ENCODE results near the gene PID1.

Gene PID1

DNA sequence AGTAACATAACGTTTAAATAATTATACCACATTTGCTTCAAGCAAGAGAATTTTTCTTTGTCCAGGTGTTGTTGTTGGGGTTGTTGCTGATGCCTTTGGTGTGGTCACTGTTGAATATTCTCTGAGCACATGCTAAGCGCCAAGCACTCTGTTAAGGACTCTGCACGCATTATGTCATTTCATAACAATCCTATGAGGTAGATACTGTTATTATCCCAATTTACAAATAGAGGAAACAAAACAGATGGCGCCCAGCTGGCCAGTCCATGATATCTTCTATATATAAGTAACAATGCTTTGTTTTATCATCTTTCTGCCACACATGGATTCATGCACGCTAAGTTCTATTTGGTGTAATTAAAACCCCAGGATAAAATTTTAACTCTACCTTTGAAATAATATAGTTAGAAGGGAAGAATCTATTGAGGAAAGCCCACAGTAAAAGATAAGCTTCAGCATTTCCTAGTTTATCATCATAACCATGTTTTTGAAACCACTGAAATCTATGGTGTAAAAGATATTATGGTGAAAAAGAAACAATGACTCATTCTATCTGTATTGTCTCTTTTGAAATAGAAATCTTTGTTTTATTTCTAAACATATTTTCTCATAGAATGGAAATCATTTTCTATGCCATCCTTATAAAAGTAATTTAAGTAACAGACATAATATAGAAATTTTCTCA, 199.7 kb downstream of the PID1 start:
- no peak for DNase-seq (ENCODE audit: low spot score)

DNA sequence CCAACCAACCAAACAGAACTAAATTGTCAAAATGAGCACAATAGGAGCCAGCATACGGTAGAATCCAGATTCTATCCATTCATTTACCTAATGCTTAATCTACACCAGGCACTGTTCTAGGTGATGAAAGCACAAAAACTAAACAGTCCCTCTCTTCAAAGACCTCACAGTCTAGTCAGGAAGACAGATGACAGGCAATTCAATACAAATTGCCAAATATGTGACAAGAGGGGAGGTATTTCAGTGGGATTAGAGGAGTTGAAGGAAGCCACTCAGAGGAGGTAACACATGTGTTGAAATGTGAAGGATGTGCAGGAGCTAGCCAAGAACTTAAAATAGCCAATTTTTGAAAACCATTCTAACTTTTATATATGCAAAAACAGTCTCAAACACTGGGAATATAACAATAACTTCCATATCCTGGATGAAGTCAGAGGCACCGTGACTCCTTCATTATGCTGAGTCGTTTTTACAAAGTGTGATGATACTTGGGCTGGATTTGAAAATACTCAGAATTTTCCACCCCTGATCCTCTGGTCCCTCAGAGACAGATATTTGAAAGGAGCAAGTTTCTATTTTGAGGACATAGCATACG, 204.9 kb downstream of the PID1 start:
- no peak for DNase-seq (ENCODE audit: low spot score)

DNA sequence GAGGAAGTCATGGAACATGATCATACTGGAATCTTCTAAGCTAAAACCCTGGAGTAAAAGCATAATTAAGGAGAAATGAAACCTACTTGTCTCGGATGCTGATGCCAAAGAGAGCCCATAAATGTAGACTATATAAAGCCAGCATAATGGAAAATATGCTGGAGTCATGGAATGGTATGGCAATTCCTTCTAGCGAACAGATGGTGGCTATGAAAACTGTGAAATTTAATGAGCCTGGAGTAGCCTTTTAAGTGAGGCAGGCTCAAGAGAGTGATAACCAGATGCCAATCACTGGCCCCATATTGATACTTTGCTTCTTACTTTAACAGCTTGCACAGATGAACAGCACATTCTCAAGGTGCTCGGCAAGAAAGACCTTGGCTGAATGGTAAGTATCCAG, 206.3 kb downstream of the PID1 start:
- no peak for DNase-seq (ENCODE audit: low spot score)

DNA sequence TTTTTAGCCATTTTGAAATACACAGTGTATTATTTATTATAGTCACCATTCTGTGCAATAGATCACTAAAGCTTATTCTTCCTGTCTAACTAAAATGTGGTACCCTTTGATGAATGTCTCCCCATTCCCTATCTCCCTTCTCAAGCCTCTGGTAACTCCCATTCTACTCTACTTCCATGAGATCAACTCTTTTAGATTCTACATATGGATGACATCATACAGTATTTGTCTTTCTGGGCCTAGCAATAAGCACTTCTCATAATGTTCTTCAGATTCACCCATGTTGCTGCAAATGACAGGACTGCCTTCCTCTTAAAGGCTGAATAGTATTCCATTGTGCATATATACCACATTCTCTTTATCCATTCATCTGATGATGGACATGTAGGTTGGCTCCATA, 210.9 kb downstream of the PID1 start:
- no peak for DNase-seq (ENCODE audit: low spot score)

DNA sequence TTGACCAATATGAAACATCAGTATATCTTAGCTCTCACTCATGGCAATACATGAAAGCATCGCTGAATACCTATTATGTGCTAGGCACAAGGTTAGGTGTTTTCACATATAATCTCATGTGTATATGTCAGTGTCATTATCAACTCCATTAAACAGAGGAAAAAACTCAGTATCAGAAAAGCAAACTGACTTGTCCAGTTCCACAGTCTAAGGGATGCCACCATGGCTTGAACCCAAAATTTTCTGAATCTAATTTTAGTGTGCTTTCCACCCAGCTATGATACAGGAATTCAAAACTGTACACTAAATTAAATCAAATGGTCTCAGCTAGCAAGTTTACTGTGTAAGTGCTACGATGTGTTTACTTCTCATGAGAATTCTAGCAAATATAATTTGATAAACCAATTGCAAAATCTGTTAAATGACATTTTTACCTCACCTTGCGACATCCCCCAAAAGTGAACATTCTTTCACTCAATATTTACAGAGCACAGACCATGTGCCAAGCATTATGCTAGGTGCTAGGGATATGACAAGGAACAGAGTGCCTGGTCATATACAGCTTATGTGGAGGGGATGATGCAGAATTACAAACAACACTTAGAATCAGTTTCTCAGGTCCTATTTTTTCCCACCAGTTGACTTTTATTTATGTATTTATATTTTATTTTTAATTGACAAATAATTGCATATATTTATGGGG, 211.6 kb downstream of the PID1 start:
- DNase-seq (ENCODE audit: low spot score) = no peak

DNA sequence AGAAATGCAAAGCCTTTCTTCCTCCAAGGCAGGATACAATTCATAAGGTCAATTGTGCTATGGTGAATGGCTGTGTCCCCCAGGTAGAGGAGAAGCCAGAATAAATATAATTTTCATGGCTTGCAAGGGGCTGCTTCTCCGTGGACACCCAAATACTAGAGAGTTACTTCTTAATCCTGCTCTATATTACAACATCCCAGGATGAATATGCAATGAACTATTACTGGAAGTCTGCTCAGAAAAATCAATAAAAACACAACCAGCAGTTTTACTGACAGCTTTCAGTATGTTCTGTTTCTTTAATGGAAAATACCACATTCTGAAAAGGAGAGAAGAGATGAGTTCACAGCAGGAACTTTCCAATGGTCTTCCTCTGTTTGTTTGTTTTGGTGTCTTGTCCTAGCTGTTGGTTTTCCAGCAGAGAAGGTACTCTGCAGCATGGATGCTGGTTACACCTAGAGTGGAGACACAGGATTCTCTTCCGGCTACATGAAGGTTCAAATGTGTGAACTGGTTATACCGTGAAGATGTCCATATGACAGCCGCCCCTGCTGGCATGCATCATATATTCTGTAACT, 213.0 kb downstream of the PID1 start:
- DNase-seq (ENCODE audit: low spot score) = no peak

DNA sequence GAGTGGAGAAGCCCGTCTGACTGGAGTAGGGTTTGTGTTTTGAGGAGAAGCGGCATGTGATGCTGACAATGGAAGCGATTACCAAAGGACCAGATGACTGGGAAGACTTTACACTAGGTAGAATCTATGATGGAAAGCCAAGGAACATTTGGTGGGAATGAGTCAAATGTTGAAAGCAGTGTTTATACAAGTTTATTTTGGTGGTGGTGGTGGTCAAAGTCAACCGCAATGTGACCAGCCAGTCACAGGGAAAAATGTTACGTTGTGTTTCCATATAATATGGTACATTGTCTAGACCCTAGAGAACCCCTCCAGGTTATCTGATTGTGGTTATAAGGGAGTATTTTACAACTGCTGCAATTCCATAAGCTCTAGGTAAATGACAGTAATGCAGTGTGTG, 216.8 kb downstream of the PID1 start:
- DNase-seq (ENCODE audit: low spot score) = no peak

DNA sequence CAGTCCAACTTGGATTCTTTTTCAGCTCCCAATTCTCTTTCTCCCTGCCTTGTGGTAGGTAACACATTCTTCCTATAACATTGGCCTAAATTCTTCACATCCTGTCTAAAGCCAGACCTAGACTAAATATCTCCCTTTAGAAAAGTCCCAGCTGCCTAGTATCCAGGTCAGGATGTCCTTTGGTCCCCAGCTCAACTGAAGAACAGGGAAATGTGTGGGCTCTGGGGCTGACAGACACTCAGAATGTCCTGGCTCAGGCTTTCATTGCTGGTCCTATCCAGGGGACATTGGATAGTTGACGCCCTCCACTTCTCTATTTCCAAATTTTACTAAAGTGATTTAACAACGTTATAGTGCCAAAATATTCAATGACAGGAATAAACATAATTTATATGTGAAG, 219.3 kb downstream of the PID1 start:
- no peak for DNase-seq (ENCODE audit: low spot score)

DNA sequence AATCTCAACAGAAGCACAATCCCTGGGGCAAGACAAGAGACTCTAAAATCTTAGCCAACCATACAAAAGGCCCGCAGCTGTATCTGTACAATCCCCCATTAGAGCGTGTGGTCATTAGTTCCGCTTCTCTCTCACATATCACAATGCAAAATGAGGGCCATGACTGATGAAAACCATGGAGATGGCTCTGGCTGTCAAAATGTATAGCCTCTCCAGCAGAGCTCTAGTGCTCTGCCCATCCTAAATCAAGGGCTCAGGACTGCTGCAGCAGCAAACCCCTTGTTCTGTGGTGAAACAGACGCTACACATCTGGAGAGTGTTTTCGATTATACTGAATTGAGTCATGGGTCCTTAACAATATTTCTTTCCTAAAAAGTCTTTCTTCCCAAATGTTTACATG, 221.0 kb downstream of the PID1 start:
- DNase-seq (ENCODE audit: low spot score) = no peak

DNA sequence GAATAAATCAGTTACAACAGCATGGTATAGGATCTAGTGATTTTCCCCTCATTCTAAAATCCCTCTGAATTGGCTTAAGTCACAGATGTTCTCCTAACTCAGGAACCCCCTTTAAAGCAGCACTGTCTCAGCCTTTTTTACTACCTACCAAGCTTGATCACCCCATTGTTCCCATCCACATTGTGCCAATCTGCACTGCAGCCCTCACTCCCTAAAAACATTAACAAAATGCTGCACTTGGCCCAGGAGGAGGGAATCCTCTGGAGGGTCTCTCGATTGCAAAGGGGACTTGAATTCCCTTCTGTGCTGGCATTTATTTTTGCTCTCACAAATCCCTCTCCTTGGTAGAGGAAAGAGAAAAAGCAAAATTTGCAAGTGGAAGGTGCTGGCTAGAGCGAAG, 223.0 kb downstream of the PID1 start:
- no peak for DNase-seq (ENCODE audit: low spot score)

DNA sequence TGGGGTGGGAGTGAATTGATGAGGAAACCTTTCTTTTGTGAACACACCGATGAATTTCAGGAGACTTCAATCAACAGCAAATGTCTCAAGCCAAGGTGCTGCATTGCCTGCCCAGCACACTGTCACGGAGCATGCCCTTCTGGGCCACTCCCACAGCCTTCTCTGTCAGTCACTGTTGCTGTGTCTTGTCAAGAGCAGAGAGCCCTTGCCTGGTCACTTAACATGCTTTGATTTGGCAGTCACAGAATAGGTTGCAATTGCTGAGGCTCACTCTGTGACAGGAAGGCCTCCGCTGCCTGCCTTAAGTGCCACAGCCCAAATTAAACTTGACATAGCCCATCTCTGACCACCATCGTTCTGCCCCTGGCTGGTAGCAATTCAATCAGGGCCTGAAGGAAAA, 225.4 kb downstream of the PID1 start:
- DNase-seq (ENCODE audit: low spot score) = no peak

DNA sequence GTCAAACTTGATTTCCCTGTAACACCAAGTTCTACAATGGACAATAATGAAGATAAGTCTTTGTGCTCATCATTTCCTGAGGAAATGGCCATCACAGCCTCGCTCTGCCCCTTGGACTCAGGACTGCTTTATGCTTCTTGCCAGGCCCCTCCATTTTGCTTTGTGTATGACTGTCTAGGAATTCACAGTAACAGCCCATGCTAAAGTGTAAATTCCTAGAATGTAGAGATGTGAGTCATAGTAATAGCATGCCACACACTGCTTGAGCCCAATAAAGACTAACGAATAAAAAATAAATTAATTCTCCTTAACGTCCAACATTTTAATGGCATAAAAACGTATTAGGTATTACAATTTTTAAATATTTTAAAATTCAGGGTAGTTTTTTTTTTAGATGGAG, 226.5 kb downstream of the PID1 start:
- no peak for DNase-seq (ENCODE audit: low spot score)

DNA sequence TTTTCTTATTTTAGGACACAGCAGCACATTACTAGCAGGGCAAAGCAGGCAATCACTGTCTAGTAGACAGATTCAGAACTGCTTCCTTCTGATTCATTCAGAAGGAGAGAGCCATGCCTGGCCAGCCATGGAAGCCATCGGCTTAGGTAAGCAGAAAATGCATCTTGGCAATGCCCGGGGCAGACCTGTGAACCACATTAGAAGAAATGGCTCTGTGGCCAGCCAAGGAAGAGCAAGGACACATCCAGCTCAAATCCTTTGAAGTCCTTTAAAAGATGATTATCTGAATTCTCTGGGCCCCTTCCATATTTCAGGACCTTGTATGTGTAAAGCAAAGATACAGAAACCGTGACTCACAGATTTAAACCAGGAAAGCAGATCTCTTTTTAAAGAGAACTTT, 227.4 kb downstream of the PID1 start:
- DNase-seq (ENCODE audit: low spot score) = no peak

DNA sequence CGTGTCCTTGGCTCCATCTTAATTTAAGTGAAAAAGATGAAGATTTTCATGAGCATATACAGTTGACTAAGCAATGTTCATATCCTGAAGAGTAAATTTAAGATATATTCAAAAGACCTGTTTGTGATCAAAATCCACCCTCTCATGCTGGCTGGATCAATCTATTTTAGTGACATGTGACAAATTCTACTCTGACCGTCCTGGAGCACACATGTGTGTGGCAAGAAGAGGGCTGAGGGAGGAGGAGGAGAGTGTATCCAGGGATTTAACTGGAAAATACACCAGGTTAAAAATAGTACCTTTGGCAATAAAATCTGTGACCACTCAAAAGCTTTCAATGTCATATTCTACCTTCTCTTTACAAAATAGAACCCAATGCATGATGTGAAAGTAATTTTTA, 228.7 kb downstream of the PID1 start:
- DNase-seq (ENCODE audit: low spot score) = no peak

DNA sequence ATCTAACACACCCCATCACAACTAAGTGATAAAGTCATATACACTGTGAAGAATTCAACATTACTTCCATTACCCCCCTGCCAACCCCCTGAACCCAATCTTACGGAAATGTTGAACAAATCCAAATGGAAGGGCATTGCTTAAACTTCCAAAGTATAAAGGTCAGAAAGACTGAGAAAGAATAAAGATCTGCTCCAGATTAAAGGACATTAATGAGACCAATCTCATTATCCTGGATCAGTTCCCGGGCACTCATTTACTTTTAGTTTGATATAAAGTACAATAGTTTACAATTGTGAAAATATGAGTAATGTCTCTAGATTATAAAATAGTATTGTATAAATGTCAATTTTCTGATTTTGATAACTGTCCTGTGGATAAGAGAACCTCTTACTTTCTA, 229.4 kb downstream of the PID1 start:
- DNase-seq (ENCODE audit: low spot score) = no peak

DNA sequence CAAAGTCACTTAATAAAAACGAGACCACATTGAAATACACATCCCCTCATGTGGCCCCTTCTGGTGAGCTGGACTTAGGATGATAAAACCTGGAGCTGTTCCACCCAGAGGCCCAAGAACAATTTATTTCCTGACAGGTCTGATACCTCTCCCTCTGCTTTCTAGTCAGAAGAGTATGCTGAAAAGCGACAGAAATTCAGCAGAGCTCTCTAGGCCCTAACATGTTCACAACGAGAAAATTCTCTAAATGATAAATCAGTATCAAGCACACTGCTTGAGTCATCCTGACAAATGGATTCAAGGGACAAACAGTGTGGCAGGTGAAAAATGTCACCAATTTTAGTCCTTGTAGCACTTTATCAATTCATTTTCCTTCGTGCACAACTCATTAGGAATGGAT, 233.5 kb downstream of the PID1 start:
- DNase-seq (ENCODE audit: low spot score) = no peak

DNA sequence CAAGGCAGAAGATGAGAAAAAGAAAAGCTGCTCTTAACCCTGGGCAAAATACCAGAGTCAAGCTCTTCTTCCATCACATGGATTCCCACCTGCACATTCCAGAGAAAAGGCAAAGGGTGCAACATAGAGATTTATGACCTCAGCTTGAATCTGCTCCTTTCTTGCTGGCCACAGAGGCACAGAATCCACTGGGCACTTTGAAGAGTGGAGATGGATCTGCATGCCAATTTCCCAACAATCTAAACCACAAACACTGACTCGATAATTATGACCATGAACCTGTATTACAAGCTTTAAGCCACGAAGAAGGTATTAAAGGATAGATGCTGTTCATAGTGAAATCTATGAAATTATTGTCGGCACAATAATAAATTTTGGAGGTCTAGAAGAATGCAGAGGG, 237.3 kb downstream of the PID1 start:
- DNase-seq (ENCODE audit: low spot score) = no peak

DNA sequence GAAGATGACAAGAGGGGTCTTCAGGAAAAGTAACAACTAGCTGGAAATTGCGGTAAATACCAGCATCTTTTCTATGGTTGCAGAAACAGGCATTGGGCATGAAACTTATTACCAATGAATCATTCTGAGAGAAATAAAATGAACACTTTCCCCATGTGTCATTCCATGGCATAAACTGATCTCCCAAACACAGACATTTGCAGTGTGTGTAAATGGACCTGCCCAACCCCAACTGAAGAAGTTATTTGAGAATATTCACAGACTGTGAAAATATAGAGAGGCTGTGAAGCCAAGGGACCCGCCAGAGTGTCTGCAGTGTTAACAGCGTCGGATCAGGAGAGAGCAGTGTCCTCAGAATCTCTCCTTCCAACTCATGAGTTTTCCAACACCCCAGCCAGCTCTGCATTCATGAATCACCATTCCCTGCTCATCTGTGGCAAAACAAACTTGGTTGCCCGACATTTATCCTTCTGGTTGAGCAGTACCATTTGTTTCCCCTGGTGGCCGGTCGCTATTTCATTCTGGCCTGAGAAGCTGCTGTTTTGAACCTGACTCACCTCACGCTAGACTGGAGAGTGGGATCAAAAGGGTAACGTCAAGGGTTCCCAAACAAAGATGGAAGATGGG, 238.4 kb downstream of the PID1 start:
- DNase-seq (ENCODE audit: low spot score) = no peak

DNA sequence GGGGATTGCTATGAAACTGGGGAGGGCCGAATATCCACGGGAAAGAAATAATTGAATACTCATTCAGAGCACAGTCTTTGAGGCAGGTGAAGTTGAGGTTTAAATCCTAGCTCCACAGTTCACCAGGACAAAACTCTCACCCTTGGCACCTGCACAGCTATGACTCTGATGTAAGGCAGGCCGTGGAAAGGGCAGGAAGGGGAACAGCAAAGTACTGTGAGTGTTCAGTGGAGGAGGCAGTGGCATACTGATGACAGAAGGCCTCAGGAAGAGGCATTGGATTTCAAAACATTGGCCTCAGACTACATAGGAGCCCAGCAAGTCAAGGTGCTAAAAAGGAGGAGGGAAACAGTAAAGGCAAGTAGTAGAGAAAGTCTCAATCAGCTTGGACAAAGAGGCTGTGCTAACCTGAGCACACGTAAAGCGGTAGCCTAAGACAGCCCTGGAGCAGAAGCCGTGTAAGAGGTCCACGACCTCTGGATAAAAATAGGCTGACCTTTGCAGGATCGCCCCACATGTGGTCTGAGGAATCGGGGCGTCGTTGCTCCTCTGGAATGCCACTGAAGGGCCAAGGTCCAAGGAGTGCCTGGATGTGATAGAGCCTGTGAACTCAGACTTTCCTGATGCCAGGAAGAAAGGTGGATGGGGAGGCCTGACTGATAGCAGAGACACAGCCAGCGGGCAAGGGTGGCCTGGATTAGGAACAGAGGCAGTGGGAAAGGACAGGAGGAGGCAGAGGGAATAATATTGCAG, 243.6 kb downstream of the PID1 start:
- no peak for DNase-seq (ENCODE audit: low spot score)

DNA sequence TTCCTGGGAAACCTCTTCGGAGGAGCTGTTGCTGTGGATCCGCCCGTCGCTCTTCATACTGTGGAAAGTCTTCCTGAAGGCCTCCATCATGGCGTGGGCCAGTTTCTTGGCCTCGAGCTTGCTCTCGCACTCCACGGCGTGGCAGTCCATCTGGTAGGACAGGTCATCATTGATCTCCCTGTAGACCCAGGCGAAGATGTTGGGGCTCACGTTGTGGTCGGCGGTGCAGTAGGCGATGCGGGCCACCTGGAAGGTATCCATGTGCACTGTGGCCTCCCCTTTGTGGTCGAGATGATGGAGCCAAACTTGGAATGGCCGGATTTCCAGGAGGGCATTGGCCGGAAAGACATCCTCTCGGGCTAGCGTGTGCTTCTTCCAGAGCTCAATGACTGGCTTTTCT, 245.4 kb downstream of the PID1 start:
- no peak for DNase-seq (ENCODE audit: low spot score)

DNA sequence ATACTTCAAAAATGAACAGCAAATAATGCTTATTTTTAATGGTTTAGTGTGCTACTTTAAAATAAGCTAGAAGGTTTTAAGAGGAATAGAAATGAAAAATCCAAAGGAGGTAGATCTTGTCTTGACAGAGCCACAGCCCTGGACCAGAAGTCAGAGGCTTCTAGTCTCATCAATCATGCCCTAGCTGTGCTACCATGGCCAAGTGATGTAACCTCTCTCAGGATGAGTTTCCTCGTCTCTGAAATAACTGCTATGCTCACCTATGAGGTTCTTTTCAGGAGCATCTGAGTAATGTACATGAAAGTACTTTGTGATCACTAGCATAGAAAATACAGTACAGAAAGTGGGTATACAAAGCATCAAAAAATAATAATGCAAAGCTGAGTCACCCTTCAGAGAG, 248.4 kb downstream of the PID1 start:
- DNase-seq (ENCODE audit: low spot score) = no peak

DNA sequence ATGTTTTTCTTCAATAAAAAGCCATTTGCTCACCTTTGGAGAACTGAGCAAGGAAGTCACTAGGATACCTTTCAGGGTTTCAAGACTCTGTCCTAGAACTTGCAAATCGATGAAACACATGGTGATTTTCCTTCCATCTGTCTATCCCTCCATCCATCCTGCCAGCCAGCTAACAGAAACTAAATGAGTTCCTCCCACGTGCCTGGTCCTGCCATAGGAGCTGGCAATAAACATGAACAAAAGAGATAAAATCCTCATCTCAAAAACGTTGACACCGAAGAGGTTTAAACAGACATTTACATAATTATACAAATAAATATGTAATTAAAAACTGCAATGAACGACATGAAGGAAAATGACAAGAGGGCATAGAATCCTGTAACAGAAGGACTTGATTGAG, 249.0 kb downstream of the PID1 start:
- no peak for DNase-seq (ENCODE audit: low spot score)

Measured in ecto neural progenitor cell (in vitro differentiated cells).